Endodermal cell (in vitro differentiated cells): Measurements from ENCODE around the gene CHCT1. TPM values are rescaled to one million over a fixed set of nuclear protein-coding genes. Genes with fewer than 3 reads are reported as not detected.
A peak's percentile ranks its signal among the peaks of the same experiment; 100 is the strongest.

Source experiments
- DNase-seq: peaks from one replicate; pipeline ENCODE4 v3.0.0-alpha.2; 2017
- H3K27ac ChIP-seq: 2 replicates; pipeline ENCODE4 v1.5.1; 2013; ENCODE audit warnings: mild to moderate bottlenecking, low read depth, low read length, moderate library complexity
- H3K27me3 ChIP-seq: 2 replicates; pipeline ENCODE4 v1.6.1; 2013; ENCODE audit warnings: mild to moderate bottlenecking, low read length, moderate library complexity; ENCODE audit not compliant: insufficient read depth, control insufficient read depth, poor library complexity, severe bottlenecking
- H3K36me3 ChIP-seq: 2 replicates; pipeline ENCODE4 v1.7.0; 2013; ENCODE audit warnings: mild to moderate bottlenecking, low read length, moderate library complexity; ENCODE audit not compliant: control insufficient read depth, insufficient read depth
- H3K4me1 ChIP-seq: one replicate; pipeline ENCODE4 v1.7.0; 2013; ENCODE audit warnings: low read length; ENCODE audit not compliant: control insufficient read depth, insufficient read depth
- H3K4me3 ChIP-seq: 2 replicates; pipeline ENCODE4 v1.5.1; 2013; ENCODE audit warnings: mild to moderate bottlenecking, low read length, moderate library complexity
- H3K9ac ChIP-seq: 2 replicates; pipeline ENCODE4 v1.6.1; 2013; ENCODE audit warnings: mild to moderate bottlenecking, low read length, moderate library complexity; ENCODE audit not compliant: poor library complexity, severe bottlenecking; ENCODE audit errors: extremely low read depth
- H3K9me3 ChIP-seq: 2 replicates; pipeline ENCODE4 v1.6.1; 2013; ENCODE audit warnings: mild to moderate bottlenecking, low read length, moderate library complexity; ENCODE audit not compliant: control insufficient read depth
- H3K27ac Mint-ChIP-seq: 2 replicates; pipeline ENCODE4 v1.8.0; 2020; ENCODE audit warnings: mixed read lengths
- H3K27me3 Mint-ChIP-seq: 2 replicates; pipeline ENCODE4 v1.8.0; 2021; ENCODE audit warnings: mild to moderate bottlenecking, mixed read lengths; ENCODE audit not compliant: insufficient read depth
- H3K36me3 Mint-ChIP-seq: 2 replicates; pipeline ENCODE4 v1.8.0; 2020; ENCODE audit warnings: low read depth, mixed read lengths
- H3K4me1 Mint-ChIP-seq: 2 replicates; pipeline ENCODE4 v1.8.0; 2020; ENCODE audit warnings: mixed read lengths
- H3K4me3 Mint-ChIP-seq: 2 replicates; pipeline ENCODE4 v1.8.0; 2020; ENCODE audit warnings: mild to moderate bottlenecking, moderate library complexity, mixed read lengths
- H3K9me3 Mint-ChIP-seq: 2 replicates; pipeline ENCODE4 v1.8.0; 2020; ENCODE audit warnings: mild to moderate bottlenecking, mixed read lengths
- CTCF ChIP-seq: fragments of 200-600 bp; sonication (generic); conservative IDR thresholded peaks from 2 replicates; pipeline ENCODE4 v1.5.0; 2021; ENCODE audit warnings: antibody characterized with exemption, mild to moderate bottlenecking
- WGBS, 2 experiments: methylation state at CpG; one replicate each; pipeline versions ENCODE4 v1.1.5 to v1.1.7; 2013; ENCODE audit warnings: missing lambda C conversion rate in 2 of 2, mixed read lengths in 1 of 2; ENCODE audit not compliant: insufficient coverage in 1 of 2, insufficient read length in 1 of 2; 5-methylcytosine and 5-hydroxymethylcytosine counted together
- total RNA-seq, 2 donors: library from RNA; stranded (reverse); fragmentation: NEBNext Ultra II Directional in 1 of 2; extraction: Animal tissue kit (Norgen Biotek cat#: 25700) in 1 of 2; gene quantifications; 2 replicates in 1 of 2; 3 replicates in 1 of 2; pipeline ENCODE4 v1.2.1, GENCODE V29; 2021

CHCT1 gene
- total RNA-seq, 2 donors from 2014 or later: not detected

GRCh38 chr17:60401819-60402218 lies 20.5 kb upstream of the CHCT1 start:
- no peaks in the 10 kb centered on the region for H3K36me3 Mint-ChIP-seq
- H3K4me1 Mint-ChIP-seq: peaks cover 2% of the 10 kb centered on the region
- Histone ChIP-seq H3K27me3 (no peaks in the 10 kb centered on the region), H3K9me3 (no peaks in the 10 kb centered on the region), H3K4me1 (no peaks in the 10 kb centered on the region), H3K9ac (no peak overlapping the region), H3K27ac (no peak overlapping the region), H3K36me3 (no peaks in the 10 kb centered on the region), H3K4me3 (no peak overlapping the region)
- TF ChIP-seq CTCF: no peak
- H3K4me3 Mint-ChIP-seq: no peak overlapping the region
- H3K27ac Mint-ChIP-seq: no peak overlapping the region
- no peaks in the 10 kb centered on the region for H3K9me3 Mint-ChIP-seq
- H3K27me3 Mint-ChIP-seq: no peaks in the 10 kb centered on the region
- DNase-seq: peak; percentile 2

- no peaks in the 10 kb centered on the region for H3K27me3 ChIP-seq
- TF ChIP-seq CTCF: no peak
- WGBS, 2 experiments: 88 to 95% methylated on average over 1 to 2 of the region's 3 CpGs
- Mint-ChIP-seq H3K9me3 (no peaks in the 10 kb centered on the region), H3K4me1 (no peaks in the 10 kb centered on the region), H3K36me3 (no peaks in the 10 kb centered on the region), H3K27ac (no peak overlapping the region), H3K27me3 (no peaks in the 10 kb centered on the region), H3K4me3 (no peak overlapping the region)
- no peak overlapping the region for H3K4me3 ChIP-seq
- DNase-seq: no peak
- H3K9me3 ChIP-seq: no peaks in the 10 kb centered on the region
- H3K4me1 ChIP-seq: no peaks in the 10 kb centered on the region
- H3K9ac ChIP-seq: no peak overlapping the region
- no peaks in the 10 kb centered on the region for H3K36me3 ChIP-seq
- no peak overlapping the region for H3K27ac ChIP-seq
These were observed 18.8 kb upstream of the CHCT1 start for GRCh38 chr17:60403523-60403810.

GRCh38 chr17:60403962-60404361 lies 18.3 kb upstream of the CHCT1 start:
- Histone ChIP-seq H3K27me3 (no peaks in the 10 kb centered on the region), H3K4me3 (no peak overlapping the region), H3K9me3 (no peaks in the 10 kb centered on the region), H3K27ac (no peak overlapping the region), H3K9ac (no peak overlapping the region), H3K36me3 (no peaks in the 10 kb centered on the region), H3K4me1 (no peaks in the 10 kb centered on the region)
- no peaks in the 10 kb centered on the region for H3K36me3 Mint-ChIP-seq
- no peaks in the 10 kb centered on the region for H3K9me3 Mint-ChIP-seq
- no peak overlapping the region for H3K4me3 Mint-ChIP-seq
- 88 to 97% methylated on average over 5 of the region's 6 CpGs for WGBS, 2 experiments
- no peak overlapping the region for H3K27ac Mint-ChIP-seq
- H3K27me3 Mint-ChIP-seq: no peaks in the 10 kb centered on the region
- DNase-seq: no peak
- no peak for TF ChIP-seq CTCF
- H3K4me1 Mint-ChIP-seq: no peaks in the 10 kb centered on the region
